ENCODE results near the gene TXNDC2.

The TXNDC2 gene

GRCh38 chr18:9861157-9861556, 24.6 kb upstream of the TXNDC2 start:
- DNase-seq, result no peak

- DNase-seq, result no peak
These were observed 23.8 kb upstream of the TXNDC2 start for GRCh38 chr18:9861933-9862332.

GRCh38 chr18:9862686-9863085, 23.1 kb upstream of the TXNDC2 start:
- DNase-seq, result no peak

DNA sequence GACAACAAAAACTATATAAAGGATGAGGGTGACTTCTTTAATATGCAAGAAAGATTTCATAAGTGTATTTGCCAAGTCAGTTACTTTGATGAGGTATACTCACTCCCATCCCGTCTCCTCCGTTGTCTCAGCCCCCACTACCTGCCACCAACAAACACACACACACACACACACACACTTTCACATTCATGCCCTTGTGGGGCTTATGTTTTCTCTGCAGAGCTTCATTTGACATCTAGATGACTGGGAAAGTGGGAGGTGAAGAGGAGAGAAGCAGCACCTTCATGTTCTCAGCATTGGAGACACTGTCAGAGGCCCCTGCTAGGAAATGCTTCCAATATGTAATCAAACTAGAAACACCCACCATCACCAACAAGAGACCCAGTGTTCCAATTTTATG, 22.5 kb upstream of the TXNDC2 start:
- DNase-seq, result no peak

GRCh38 chr18:9865764-9866490, 19.8 kb upstream of the TXNDC2 start:
- no peak for DNase-seq

DNA sequence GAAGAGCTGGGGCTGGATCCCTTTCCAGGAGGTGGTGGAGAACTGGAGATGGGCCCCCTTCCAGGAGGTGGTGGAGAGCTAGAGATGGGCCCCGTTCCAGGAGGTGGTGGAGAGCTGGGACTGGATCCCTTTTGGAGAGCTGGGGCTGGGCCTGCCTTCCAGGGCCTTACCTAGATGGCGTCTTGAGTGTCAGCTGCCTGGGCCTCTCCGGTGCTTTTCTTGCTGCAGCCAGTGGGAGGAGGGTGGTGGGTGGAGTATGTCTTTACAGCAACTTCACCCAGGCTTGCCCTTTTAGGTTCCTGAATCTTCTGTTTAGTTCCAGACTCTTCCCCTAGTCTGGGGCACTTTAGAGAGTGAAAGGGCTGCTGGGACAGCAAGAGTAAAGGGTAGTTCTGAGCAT, 19.1 kb upstream of the TXNDC2 start:
- no peak for DNase-seq

DNA sequence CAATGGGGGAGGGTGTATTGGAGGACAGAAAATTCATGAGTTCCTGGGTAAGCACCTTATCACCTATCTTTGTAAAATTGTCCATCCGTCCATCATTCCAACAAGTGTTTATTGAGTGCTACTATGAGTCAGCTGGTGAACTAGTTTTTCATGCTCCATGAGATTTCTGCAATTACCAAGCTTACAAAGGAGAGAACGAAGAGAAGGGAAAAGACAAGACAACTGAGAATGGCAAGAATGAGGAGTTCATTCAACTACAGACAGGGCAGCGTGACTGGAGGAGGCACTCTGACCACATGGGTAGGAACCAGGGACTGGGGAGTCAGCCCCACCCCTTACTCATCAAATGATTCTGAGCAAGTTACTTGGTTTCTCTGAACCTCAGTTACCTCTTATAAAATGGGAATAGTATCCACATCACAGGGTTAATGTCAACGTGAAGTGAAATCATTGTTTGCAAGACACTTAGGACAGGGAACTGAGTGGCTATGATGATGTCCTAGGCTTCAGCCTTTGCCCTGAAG, 18.6 kb upstream of the TXNDC2 start:
- DNase-seq, result no peak

DNA sequence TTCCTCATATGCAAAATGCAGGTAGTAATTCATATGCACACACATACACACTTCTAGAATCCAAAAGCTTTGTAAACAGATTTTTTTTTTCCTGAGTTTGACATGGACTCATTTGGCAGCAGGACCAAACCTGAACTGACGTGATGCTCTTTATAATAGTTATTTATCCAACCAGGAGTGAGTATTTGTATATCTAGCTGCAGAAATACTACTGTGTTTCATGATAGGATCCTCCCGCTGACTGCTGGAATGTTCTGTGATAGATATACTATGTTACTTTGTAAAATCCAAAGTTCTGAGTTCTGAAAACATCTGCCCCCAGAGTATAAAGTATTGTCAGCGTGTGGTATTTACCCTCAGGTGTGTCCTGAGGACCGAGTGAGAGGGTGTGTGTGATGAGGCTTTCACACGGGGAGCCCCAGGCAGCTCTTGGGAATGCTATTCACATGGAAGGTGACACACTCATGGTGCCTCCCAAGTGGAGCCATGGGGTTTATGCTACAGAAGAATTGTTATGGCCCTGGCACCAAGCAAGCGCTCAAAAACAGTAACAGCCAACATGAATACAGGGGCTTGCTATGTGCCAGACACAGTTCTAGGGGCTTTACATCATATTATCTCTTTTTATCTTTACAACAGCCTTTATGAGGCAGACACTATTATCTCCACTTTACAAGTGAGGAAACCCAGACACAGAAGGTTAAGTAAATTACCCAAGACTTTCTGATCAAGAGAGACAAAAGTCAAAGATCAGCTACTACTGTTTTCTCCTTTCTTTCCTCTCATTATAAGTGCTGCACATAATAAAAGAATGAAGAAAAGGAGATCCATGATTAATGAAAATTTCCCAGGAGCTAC, 16.7 kb upstream of the TXNDC2 start:
- DNase-seq, result no peak

DNA sequence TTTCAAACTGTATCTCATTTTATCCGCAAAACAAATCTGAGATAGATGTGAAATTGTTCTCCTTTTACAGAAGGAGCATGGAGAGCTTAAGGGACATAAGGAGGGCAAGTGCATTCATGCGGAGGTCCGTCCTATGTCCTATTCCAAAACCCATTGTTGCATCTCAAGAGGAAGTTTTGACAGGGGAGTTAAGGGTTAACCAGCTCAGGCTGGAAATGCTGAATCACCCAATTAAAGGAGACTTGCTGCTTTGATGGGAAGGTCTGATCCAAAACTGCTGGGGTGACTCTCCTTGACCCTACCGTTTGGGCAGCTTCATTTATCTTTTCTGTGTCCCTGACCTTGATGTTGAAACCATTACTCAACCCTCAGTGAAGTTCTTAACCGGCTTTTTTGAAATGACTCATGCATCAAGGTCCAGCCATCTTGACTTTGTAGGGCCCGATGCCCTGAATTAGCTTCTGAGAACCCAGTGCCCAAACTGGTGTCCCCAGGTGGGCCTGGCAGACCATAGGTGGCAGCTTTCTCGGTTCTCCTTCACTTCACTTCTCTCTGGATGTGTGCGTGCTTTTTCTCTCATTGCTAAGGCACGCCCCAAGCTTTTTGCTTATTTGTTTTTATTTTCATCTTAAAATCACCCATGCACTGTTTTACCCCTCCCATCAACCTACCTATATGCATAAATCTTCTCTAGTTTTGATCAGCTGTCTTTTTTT, 15.9 kb upstream of the TXNDC2 start:
- no peak for DNase-seq

DNA sequence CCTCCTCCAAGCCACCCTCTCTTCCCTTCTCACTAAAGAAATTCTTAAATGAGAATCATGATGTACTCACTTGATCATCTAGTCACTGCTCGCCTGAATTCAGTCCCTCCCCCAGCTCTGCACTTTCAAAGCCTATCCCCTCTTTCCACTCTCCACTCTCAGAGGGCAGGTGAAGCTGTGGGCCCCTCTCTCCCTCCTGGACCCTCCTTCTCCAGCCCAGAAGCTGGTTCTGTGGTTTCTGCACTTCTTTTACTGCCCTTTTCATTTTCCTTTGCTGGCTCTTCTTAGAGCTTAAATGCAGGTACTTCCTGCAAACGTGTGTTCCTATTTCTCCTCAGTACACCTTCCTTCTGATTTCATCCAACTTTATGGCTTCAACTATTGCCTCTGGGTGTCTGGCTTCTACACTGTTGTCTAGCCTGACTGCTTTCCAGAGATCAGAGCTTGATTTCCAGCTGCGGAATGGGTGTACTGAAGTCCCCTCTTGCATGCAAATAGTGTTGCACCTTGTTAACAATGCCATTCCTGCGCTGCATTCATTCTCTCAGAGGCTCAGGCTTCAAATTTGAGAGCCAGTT, 15.3 kb upstream of the TXNDC2 start:
- DNase-seq, result no peak

DNA sequence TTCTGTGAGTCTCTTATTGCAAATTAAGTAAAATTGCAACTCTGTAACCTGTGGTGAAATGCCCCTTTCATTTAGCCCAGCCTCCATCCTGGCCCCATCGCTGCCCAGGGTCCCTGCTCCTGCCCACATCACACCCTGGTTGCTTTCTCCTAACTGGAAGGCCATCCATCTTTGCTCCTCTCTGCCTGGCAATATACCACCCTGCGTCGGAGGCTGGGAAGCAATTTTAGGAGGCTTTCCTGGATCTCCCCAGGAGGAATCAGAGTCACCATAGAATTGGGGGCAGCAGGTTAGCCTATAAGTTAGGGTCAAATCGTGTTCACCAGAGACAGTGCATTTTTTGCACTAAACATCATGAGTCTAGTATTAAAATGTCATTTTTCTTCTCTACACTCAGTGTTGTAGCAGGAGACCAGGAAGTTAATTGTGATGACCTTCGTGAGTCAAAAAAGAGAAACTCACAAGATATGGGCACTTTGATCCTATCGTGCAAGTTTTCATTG, 14.5 kb upstream of the TXNDC2 start:
- DNase-seq, result no peak

DNA sequence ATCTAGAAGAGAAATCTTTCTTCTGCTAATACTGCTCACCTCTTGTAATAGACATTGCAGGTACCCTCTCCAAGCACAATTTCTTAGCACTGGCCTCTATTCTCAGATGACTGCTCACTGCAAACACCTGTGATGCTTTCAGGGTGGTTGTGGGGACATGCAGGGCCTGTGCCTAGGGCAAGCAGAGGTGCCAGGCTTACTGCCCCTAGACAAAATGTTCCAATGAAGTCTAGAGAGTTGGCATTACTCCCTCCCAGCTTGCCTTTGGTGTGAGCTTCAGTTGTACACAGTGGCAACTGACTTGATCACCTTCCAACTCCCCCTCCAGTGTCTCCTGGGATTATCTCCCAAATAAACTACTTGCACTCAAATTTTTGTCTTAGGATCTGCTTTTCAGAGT, 12.9 kb upstream of the TXNDC2 start:
- DNase-seq, result no peak

GRCh38 chr18:9874728-9875127, 11.0 kb upstream of the TXNDC2 start:
- no peak for DNase-seq

- DNase-seq, result no peak
These were observed 9.4 kb upstream of the TXNDC2 start for GRCh38 chr18:9876212-9876866.

DNA sequence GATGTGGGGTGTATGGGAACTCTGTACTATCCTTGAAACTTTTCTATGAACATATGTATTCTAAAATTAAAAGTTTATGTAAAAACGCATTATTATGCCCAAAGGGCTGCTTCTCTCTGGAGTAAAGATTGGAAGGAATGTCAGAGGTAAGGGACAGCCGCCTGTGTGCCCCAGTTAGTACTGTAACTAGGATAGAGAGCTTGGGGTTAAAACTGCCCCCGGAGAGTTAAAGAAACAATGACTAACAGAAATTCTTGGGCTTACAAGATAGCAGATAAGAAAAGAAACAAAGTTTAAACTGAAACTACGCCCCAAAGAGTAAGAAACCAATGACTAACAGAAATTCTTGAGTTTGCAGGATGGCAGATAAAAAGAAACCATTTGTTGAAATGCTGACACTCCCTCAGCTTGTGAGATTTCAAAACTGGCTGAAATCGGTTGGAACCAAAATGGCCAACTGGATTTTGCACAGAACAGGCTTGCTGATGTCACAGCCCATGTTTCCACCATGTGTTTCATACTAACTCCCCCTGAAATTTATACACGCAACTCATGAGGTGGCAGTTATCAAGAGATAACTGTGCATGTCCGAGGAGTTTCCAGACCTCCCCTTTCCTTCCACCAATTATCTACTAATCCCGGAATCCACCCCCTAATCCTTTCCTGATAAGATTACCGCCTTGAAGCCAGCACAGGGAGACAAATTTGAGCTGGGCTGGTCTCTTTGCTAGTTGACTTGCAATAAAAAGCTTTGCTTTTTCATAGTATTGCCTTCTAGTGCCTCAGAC, 8.7 kb upstream of the TXNDC2 start:
- no peak for DNase-seq

DNA sequence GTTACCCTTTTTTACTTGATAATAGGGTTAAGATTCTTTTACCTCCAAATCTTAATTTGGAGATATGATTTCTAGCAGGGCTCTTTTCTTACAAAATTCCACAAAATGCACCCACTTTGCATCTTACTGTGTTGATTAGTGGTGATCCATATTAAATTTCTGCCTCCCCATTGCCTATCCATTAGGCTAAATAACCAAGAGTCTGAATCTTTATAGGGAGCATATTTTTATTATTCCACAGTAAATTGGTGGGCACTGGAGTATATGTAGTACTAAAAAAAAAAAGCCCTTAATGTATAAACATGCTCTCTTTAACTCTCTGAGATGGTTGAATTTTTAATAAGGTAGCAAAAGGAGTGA, 8.1 kb upstream of the TXNDC2 start:
- no peak for DNase-seq

GRCh38 chr18:9878095-9878494, 7.7 kb upstream of the TXNDC2 start:
- no peak for DNase-seq

DNA sequence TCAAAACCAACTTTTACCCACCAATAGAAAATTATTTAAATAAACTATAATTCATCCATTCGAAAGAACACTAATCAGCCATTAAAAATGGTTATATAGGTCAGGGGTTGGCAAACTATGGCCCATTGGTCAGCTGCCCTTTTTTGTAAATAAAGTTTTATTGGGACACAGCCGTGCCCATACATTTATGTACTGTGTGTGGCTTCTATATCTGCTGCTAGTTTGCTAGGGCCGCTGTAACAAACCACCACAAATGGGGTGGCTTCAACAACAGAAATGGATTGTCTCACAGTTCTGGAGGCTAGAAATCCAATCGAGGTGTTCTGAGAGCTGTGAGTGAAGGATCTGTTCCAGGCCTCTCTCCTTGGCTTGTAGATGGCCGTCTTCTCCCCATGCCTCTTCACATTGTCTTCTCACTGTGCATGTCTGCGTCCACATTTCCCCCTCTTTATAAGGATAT, 7.0 kb upstream of the TXNDC2 start:
- DNase-seq, result no peak

GRCh38 chr18:9884090-9884489, 1.7 kb upstream of the TXNDC2 start:
- no peak for DNase-seq

DNA sequence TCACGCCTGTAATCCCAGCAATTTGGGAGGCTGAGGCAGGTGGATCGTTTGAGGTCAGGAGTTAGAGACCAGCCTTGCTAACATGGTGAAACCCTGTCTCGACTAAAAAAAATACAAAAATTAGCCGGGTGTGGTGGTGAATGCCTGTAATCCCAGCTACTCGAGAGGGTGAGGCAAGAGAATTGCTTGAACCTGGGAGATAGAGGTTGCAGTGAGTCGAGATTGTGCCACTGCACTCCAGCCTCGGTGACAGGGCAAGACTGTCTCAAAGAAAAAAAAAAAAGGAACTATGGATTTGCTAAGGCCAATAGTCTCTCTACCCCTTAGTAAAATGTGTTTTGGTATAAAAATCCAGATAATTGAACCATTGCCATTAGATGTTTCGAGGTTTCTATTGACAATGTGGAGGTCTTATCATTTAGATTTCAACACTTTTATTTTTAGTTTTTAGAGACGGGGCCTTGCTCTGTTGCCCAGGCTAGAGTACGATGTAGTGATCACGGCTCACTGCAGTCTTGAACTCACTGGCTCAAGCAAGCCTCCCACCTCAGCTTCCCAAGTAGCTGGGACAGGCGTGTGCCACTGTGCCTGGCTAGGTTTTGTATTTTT, 1.1 kb upstream of the TXNDC2 start:
- no peak for DNase-seq

- no peak for DNase-seq
These were observed 204 bp downstream of the TXNDC2 start for GRCh38 chr18:9886005-9886348.

All from activated CD4-positive, alpha-beta T cell treated with anti-CD3 and anti-CD28 coated beads, Interleukin-2, amount 50 U/mL, for 4 hours (primary cell).